GM21515 (cell line): ENCODE measurements around the gene FOXN1.
"Not testable (repeated sequence)": the region's sequence is repeated elsewhere in the genome, so short reads cannot be mapped to it uniquely, and the experiment has no call there.

Experiments used
- ATAC-seq: cut with Tn5 transposase; IDR thresholded peaks from one replicate; pipeline ENCODE4 v1.9.1; 2021; ENCODE audit not compliant: unreplicated experiment

FOXN1 gene, protein sequence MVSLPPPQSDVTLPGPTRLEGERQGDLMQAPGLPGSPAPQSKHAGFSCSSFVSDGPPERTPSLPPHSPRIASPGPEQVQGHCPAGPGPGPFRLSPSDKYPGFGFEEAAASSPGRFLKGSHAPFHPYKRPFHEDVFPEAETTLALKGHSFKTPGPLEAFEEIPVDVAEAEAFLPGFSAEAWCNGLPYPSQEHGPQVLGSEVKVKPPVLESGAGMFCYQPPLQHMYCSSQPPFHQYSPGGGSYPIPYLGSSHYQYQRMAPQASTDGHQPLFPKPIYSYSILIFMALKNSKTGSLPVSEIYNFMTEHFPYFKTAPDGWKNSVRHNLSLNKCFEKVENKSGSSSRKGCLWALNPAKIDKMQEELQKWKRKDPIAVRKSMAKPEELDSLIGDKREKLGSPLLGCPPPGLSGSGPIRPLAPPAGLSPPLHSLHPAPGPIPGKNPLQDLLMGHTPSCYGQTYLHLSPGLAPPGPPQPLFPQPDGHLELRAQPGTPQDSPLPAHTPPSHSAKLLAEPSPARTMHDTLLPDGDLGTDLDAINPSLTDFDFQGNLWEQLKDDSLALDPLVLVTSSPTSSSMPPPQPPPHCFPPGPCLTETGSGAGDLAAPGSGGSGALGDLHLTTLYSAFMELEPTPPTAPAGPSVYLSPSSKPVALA

DNA sequence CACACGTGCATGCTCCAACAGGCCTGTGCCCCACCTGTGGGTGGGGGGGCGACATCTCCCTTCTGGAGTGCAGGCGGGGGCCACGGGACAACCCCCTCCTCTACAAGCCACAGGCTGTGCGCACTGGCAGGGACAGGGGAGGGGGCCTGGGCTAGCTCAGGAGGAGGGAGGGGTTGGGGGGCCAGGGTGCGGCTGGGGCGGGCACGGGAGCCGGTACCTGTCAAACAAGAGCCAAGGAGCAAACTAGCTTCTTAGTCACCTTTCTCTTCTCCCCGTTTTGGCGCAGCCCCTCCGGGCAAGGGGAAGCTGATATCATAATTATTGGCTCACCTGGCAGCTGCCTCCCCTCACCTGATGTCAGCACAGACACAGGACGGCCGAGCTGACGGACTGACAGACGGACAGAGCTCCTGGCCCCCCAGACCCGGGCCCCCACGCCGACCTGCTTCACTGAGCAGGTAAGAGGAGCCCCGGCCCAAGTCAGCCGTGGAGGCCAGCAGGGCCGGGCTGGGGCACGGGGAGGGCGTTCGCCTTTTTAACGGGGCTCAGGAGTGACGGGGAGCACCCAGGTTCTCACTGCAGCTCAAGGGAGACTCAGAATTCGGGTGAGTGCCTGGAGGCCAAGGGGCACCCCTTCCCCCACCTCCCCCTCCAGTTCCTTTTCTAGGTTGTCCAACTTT, at the start of gene FOXN1:
Gene FOXN1 (plus strand): TSS at position 363 of the 680 bp plus-strand sequence. CDS start 17,622 bp downstream, outside the sequence.
- ATAC-seq: no peak

DNA sequence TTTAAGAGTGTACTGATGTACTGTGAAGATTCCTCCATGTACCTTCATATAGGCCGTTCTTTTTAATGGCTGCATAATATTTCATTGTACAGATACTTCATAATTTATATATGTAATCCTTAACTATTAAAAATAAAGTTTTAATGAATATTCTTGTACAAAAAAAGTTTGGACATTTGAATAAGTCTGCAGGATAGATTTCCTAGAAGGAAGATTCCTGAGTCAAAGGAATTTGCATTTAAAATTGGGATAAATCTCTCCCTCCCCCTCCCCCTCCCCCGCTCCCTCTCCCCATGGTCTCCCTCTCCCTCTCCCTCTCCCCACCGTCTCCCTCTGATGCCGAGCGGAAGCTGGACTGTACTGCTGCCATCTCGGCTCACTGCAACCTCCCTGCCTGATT, 48.3 kb upstream of the FOXN1 start:
- no peak for ATAC-seq

DNA sequence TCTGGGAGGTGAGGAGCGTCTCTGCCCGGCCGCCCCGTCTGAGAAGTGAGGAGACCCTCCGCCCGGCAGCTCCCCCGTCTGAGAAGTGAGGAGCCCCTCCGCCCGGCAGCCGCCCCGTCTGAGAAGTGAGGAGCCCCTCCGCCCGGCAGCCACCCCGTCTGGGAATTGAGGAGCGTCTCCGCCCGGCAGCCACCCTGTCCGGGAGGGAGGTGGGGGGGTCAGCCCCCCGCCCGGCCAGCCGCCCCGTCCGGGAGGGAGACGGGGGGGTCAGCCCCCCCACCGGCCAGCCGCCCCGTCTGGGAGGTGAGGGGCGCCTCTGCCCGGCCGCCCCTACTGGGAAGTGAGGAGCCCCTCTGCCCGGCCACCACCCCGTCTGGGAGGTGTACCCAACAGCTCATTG, 47.3 kb upstream of the FOXN1 start:
- not testable (repeated sequence) for ATAC-seq

DNA sequence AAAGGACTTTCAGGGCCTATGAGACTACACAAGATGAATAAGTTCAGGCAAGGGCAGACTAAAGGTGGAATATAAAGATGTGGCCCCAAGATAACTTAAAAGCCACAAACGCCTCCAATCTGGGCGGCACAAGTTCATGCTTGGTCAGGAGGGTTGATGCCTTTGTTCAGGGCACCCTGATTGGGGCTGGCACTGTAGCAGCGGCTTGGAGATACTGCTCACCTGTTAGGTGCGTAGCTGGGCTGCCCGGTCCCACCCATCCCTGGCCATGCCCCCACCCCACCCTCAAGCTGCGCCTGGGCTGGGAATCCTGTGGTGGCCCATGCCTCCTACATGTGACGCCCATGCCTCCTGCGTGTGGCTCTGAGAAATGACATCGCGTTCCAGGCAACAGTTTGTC, 45.2 kb upstream of the FOXN1 start:
- ATAC-seq: no peak

DNA sequence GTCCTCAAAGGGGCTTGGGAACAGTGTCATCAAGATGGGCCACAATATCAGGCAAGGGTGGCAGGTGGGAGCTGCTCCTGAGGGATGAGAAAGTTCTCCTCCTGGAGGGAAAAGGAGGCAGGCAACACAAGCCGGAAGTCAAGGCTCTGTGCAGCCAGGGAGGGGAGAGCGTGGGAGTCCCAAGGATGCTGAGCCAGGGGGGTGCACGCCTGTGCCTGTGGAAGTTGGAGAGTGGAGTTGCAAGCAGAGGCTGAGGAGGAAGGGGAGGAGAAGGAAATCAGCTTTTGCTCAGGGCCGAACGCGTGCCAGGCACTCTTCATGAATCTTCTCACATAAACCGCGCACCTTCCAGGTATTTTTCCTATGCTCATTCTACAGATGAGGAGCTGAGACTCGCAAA, 40.1 kb upstream of the FOXN1 start:
- ATAC-seq: no peak

DNA sequence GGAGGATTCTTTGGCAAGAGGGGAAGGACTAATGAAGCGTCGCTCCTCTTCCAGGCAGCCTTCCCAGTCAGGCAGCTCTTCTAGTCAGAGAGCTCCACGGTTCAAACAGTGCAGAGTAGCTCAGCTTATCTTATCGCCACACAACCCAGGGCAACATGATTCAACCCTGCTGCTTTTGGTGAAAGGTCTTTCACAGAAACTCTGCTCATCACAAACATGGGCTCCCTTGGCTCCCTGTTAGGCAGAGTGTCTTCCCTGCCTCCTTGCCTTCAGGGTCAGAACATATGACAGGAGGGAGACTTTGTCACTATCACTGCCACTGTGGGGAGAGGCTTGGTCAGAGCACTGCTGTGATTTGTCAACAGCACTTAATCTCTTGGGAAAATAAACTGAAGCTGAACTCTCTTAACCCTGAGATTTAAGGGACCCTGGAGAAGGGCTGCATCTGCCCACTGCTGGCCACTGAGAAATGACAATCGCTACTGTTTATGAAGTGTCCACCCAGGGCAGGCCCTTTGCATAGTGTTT, 39.6 kb upstream of the FOXN1 start:
- no peak for ATAC-seq

DNA sequence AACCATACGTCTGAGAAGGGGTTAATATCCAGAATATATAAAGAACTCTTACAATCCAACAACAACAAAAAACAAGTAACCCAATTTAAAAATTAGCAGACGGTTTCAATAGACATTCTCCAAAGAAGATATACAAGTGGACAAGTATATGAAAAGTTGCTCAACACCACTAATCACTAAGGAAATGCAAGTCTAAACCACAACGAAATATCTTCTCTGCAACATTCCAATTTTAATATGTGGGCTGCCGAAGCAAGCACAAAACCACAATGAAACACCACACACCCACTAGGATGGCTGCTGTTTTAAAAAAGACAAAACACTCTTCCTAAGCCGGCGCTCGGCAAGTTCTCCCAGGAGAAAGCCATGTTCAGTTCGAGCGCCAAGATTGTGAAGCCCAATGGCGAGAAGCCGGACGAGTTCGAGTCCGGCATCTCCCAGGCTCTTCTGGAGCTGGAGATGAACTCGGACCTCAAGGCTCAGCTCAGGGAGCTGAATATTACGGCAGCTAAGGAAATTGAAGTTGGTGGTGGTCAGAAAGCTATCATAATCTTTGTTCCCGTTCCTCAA, 38.6 kb upstream of the FOXN1 start:
- no peak for ATAC-seq

DNA sequence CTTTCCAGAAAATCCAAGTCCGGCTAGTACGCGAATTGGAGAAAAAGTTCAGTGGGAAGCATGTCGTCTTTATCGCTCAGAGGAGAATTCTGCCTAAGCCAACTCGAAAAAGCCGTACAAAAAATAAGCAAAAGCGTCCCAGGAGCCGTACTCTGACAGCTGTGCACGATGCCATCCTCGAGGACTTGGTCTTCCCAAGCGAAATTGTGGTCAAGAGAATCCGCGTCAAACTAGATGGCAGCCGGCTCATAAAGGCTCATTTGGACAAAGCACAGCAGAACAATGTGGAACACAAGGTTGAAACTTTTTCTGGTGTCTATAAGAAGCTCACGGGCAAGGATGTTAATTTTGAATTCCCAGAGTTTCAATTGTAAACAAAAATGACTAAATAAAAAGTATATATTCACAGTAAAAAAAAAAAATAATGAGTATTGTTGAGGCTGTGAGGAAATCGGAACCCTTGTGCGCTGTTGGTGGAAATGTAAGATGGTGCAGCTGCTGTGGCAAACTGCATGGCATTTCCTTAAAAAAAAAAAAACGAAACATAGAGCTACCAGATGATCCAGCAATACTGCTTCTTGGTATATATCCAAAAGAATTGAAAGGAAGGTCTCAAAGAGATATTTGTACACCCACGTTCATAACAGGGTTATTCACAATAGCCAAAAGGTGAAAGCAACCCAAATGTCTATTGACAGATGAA, 38.0 kb upstream of the FOXN1 start:
- ATAC-seq: not testable (repeated sequence)

DNA sequence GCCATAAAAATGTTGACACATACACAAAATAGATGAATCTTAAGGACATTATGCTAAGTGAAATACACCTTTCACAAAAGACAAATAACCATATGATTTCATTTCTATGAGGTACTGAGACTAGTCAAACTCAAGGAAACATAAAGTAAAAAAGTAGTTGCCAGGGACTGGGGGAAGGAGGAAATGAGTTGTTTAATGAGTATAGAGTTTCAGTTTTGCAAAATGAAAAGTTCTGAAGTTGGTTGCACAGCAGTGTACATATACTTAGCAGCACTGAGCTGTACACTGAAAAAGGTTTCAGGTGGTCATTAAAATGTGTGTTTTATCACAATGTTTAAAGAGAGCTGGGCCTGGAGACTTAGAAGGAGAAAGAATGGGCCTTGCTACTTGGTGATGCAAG, 37.4 kb upstream of the FOXN1 start:
- ATAC-seq: no peak

DNA sequence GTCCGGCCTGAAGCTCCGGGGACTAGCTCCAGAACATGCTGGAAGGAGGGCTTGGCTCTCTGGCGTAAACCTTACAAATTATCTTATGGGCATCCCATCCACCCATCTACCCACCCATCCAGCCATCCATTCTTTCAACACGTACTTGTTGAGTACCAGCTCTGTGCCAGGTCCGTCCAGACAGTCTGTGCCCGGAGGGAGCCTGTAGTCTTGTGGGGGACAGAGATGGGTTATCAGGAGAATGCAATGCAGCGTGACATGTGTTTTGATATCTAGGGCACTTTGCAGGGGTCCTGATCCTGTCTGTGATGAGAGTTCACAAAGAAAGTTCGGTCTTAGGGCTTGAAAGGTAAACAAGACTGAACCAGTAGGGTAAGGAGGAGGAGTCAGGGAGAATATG, 36.8 kb upstream of the FOXN1 start:
- ATAC-seq: no peak

DNA sequence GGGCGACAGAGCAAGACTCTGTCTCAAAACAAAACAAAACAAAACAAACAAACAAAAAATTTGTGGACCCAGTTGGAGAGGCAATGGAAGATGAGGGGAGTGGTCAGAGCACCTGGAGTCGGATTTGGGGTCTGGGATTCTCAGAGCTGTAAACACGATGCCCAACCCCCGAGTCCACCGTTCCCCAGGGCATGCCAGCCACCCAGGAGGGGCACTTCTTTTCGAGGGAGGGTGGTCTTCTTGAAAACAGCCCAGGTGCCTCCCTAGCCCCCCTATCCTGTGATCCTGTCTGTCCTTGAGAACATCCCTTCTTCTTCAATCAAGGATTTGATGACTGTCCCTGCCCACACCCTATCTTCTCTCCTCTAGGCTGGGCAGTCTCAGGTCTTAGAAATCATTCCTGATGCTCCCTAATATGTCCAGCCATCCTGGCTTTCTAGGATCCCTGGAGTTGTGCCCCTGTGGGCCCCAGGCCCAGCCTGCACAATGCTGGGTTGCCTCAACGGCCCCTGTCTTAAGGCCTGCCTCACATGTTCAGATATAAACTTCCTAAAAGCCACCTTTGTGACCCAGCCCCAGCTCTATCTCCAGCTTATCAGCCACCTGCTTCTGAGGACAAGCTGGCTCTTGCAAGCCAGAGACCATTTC, 35.8 kb upstream of the FOXN1 start:
- no peak for ATAC-seq

DNA sequence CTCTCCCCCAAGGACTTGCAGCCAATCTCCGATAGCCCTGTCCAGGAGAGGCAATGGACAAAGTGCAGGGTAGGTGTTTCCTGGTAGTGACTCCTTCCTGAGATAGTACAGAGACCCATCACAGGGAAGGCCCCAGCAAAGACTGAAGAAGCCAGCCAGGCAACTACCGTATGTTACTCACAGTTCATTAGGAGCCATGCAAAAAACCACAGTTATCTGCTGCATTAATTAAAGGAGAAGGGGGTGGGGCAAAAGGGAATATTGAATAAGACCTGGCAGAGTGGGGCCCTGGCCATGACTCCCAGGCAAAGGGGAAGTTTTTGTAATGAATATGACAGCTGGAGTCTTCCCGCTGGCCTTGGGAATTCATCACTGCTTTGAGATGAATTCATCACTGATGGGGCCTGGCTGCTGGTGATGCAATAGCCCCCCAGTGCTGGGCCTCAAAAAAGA, 35.2 kb upstream of the FOXN1 start:
- no peak for ATAC-seq

DNA sequence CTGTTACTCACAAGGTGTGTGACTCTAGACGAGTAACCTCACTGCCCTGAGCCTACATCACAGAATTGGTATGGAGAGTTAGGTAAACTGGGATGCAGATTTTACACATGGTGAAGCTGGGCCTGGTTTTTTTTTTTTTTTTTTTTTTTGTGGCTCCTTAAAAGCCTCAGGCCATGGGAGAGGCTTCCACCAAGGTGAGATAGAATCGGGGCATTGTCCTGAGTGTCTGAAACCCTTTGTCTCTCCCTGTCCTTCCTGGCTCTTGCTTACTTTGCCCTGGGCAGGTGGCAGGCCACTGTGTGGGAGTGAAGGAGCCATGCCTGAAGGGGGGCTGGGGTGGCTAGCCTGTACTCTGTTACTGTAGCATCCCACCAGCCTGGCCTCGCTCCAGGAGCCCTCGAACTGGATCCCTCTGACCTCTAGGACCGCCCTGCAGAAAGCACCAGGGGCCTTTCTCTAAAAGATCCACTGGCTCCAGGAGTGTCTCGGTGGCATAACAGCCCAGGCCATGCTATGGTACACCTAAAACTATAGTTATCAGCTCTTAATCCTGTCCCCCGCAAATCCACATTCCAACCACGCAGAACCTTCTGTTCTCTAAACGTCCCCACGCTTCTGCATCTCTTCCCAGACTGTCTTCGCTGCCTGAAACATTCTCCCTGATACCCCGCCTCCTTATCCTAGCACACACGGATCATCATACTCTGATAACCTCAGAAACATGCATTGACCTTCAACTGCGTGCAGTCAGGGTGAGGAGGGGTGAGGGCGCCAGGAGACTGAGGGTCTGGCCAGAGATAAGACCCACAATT, 34.4 kb upstream of the FOXN1 start:
- no peak for ATAC-seq

DNA sequence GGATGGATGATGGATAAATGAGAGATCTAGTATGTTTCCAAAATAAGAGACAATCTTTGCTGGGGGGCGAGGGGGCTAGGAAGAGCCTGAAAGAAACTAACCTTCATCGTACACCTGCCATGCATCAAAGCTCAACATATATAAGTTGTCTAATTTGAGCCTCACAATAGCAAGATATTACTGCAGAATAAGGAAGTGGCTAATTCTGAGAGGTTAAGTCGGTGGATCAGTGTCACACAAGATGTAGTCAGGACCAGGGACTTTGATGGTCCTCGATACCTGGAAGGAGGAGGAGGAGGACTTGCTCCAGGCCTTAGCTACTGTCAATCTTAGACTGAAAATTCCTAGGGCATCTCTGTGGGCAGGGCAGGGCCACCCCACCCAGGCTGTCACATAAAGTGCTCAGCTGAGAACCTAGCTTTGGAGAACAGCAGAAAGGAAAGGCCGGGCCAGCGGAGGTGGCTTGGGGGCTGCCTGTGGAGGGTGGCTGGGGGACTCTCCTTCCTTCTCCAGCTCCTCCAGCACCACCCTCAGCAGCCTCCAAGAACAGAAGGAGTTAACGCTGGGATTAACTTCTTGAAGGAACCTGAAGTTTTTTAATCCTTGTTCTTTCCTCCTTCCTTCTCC, 33.2 kb upstream of the FOXN1 start:
- no peak for ATAC-seq

DNA sequence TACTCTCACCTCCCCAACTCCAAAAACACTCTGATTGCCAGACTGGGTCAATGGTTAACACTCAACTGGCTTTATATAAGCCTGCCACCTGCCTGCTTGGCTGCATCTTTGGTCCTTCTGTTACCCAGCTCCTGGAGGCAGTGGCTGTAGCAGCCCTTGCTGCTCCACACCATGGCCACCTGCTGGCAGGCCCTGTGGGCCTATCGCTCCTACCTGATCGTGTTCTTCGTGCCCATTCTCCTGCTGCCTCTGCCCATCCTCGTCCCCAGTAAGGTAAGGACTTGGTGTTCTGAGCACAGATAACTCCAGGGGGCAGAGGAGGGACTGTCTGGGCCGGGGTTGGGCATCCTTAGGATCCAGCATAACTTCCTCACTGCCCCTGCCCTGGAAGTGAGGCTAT, 32.6 kb upstream of the FOXN1 start, which contains the start of gene SLC13A2:
Gene SLC13A2 (plus strand): TSS at position 103 of the 400 bp plus-strand sequence. CDS start 69 bp downstream, at position 172.
- ATAC-seq: no peak

DNA sequence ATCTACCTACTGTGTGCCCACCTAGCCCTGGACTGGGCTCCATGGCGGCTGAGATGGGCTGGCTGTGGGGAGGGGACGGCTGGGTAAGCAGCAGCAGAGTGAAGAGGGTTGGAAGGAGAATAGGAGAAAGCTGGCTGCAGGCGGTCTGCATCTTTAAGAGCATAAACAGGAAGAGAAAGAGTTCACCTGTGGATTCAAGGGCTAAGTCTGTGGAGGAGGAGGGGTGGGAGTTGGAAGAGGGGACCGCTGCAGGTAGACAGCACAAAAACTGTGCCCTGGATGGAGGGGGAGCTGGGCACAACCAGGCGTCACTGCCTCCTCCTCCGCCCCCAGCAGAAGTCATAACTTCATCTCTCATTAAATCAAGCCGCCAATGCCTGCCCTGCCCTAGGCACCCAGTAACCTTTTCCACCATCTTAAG, 32.0 kb upstream of the FOXN1 start:
- no peak for ATAC-seq

DNA sequence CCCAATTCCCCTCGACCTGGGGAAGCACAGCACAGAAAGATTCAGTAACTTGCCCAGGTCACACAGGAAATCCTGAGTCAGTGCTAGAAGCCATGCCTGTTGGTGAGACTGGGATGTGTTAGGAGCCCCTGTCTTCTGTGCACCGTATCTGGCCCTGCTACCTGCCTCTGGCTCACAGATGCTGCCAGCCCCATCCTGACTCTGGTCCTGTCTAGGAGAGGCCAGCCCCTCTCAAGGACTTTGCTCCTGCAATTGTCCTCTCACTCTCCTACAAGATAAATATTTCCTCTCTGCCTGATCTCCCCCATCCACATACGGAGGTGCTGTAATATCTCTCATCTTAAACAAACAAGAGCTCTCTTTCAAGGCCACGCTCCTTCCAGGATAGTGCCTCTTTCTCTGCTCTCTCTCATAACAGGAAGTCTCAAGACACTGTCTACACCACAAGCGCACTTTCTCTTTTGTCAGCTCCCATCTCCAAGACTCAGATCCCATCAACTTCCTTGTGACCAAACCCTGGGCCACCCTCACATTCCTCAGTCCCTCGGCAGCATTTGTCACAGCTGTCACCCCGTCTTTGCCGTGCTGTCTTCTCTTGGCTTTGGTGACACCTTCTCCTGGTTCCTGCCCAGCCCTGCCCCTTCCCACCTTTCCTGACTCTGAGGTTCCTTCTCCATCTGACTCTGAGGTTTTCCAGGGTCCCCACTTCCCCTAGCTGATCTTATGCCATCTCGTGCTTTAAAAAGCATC, 30.8 kb upstream of the FOXN1 start:
- ATAC-seq: no peak
